ENCODE measurements around the gene UNC45A. TPM values are rescaled to one million over a fixed set of nuclear protein-coding genes. Genes with fewer than 3 reads are reported as not detected.

The UNC45A gene
- total and polyA plus RNA-seq, 2 of the 13 experiments (the other 11 are each of a cell fraction or from before 2014, with no cell fraction given), result 33.8 to 39.7 TPM

GRCh38 chr15:90994417-90995311, 59.6 kb downstream of the UNC45A start, which contains the start of gene PRC1 (continued):
- TF ChIP-seq PHF20 (CRISPR knock-in tag; IDR thresholded peaks at IDR 0.05) (peak; percentile 86), ARID4A (CRISPR knock-in tag; IDR thresholded peaks at IDR 0.05; ENCODE audit: borderline replicate concordance) (peak; percentile 98), NR2F2 (IDR thresholded peaks at IDR 0.05; ENCODE audit: borderline replicate concordance, low read depth) (peak; percentile 12; the same call in 1 of the 2 replicates), ZNF770 (CRISPR knock-in tag; IDR thresholded peaks at IDR 0.05) (no peak), ZGPAT (CRISPR knock-in tag; IDR thresholded peaks at IDR 0.05) (peak; percentile 77), ZNF766 (CRISPR knock-in tag; IDR thresholded peaks at IDR 0.05; ENCODE audit: borderline replicate concordance) (0 out of 2 replicates have a peak, but pooled peaks have one; percentile 51), MIER2 (CRISPR knock-in tag; IDR thresholded peaks at IDR 0.05) (no peak), ELF1 (CRISPR knock-in tag; IDR thresholded peaks at IDR 0.05) (peak; percentile 71), SPEN (CRISPR knock-in tag; IDR thresholded peaks at IDR 0.05; ENCODE audit: low read depth) (peak; percentile 89), PITX1 (CRISPR knock-in tag; IDR thresholded peaks at IDR 0.05) (peak; percentile 57; the same call in 1 of the 2 replicates), EEA1 (CRISPR knock-in tag; IDR thresholded peaks at IDR 0.05; ENCODE audit: borderline replicate concordance) (no peak), ZNF552 (CRISPR knock-in tag; IDR thresholded peaks at IDR 0.05; ENCODE audit: borderline replicate concordance) (no peak), ZNF687 (CRISPR knock-in tag; IDR thresholded peaks at IDR 0.05) (peak; percentile 86), ZBTB26 (CRISPR knock-in tag; IDR thresholded peaks at IDR 0.05; ENCODE audit: borderline replicate concordance) (peak; percentile 47; the same call in 1 of the 2 replicates)

All from HepG2 (cell line).